Measurements from ENCODE around the gene KDM7A. TPM values are rescaled to one million over a fixed set of nuclear protein-coding genes. Genes with fewer than 3 reads are reported as not detected.

KDM7A gene
- total RNA-seq, 2 experiments from 2014 or later, result 43.3 to 46.5 TPM

- ATAC-seq (ENCODE audit: poor library complexity) (no peak), DNase-seq (no peak)
- TF ChIP-seq CTCF (IDR thresholded peaks at IDR 0.05), result no peak
- no peaks in the 10 kb centered on the region for H3K9me3 ChIP-seq (ENCODE audit: control insufficient read depth in 1 of 2, insufficient read depth in 1 of 2, low read length in 2 of 2)
- Mint-ChIP-seq H3K4me3 (peak overlapping the region; percentile 34), H3K27me3 (no peaks in the 10 kb centered on the region), H3K9me3 (no peaks in the 10 kb centered on the region), H3K4me1 (ENCODE audit: low read depth) (peaks cover 1% of the 10 kb centered on the region), H3K36me3 (ENCODE audit: low read depth) (no peaks in the 10 kb centered on the region), H3K27ac (no peak overlapping the region)
- H3K27me3 ChIP-seq (ENCODE audit: control insufficient read depth in 1 of 2, insufficient read depth in 2 of 2, low read length in 2 of 2), result no peaks in the 10 kb centered on the region
- no peak overlapping the region for H3K4me3 ChIP-seq (ENCODE audit: low read length)
- no peak overlapping the region for H3K27ac ChIP-seq (ENCODE audit: low read depth in 1 of 2, low read length in 2 of 2)
- intact Hi-C loops (cut with DNase I, micrococcal nuclease), result no loop called here
- CTCF ChIA-PET, result interaction anchor here (1.4 kb wide), 1 partner anchor 9 kb away, joined by 3 read pairs; no protein-coding TSS in a partner anchor
- H3K4me1 ChIP-seq (ENCODE audit: insufficient read depth, low read length), result no peaks in the 10 kb centered on the region
- POLR2A ChIA-PET, result no interaction called here
- H3K36me3 ChIP-seq (ENCODE audit: insufficient read depth, low read length), result no peaks in the 10 kb centered on the region
Observed at GRCh38 chr7:140078392-140078791, 98.4 kb downstream of the KDM7A start.

DNA sequence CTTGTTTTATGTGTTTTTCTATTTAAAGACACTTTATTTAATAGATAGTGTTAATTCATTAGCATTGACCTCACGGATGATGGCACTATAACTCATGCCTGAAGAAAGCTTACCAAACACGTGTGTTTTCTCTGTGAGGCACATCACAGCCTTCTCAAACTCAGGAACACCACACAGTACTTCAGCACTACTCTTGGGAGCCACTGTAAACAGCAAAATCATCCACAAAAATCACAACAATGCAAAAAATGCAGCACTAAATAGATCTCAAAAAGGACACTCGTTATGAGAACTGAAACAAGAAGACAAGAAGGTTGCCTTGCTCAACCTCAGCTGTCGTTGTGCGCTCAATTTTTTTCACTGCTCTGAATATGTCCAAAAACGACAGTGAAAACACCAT, 102.0 kb downstream of the KDM7A start:
- H3K4me3 Mint-ChIP-seq, result no peak overlapping the region
- H3K4me1 ChIP-seq (ENCODE audit: insufficient read depth, low read length), result peaks cover under 1% of the 10 kb centered on the region
- H3K27ac Mint-ChIP-seq, result no peak overlapping the region
- H3K36me3 Mint-ChIP-seq (ENCODE audit: low read depth), result no peaks in the 10 kb centered on the region
- TF ChIP-seq CTCF (IDR thresholded peaks at IDR 0.05), result no peak
- H3K36me3 ChIP-seq (ENCODE audit: insufficient read depth, low read length), result no peaks in the 10 kb centered on the region
- ATAC-seq (ENCODE audit: poor library complexity), result no peak
- intact Hi-C loops (cut with DNase I, micrococcal nuclease), result no loop called here
- H3K9me3 ChIP-seq (ENCODE audit: control insufficient read depth in 1 of 2, insufficient read depth in 1 of 2, low read length in 2 of 2), result no peaks in the 10 kb centered on the region
- H3K9me3 Mint-ChIP-seq, result no peaks in the 10 kb centered on the region
- no peak overlapping the region for H3K27ac ChIP-seq (ENCODE audit: low read depth in 1 of 2, low read length in 2 of 2)
- H3K4me1 Mint-ChIP-seq (ENCODE audit: low read depth), result peaks cover 1% of the 10 kb centered on the region
- peaks cover 7% of the 10 kb centered on the region for H3K27me3 Mint-ChIP-seq
- POLR2A ChIA-PET, result no interaction called here
- CTCF ChIA-PET, result no interaction called here
- H3K27me3 ChIP-seq (ENCODE audit: control insufficient read depth in 1 of 2, insufficient read depth in 2 of 2, low read length in 2 of 2), result no peaks in the 10 kb centered on the region
- H3K4me3 ChIP-seq (ENCODE audit: low read length), result no peak overlapping the region
- DNase-seq, result no peak

- POLR2A ChIA-PET, result interaction anchor here (0.9 to 1.1 kb wide), 2 partner anchors 13 to 107 kb away, joined by 4 read pairs; no protein-coding TSS in a partner anchor
- no peak overlapping the region for H3K4me3 Mint-ChIP-seq
Observed at GRCh38 chr7:140070546-140070945, 106.2 kb downstream of the KDM7A start.

More at GRCh38 chr7:140070546-140070945, 106.2 kb downstream of the KDM7A start:
- intact Hi-C loops (cut with DNase I, micrococcal nuclease), result no loop called here
- H3K4me3 ChIP-seq (ENCODE audit: low read length), result no peak overlapping the region
- peaks cover 13% of the 10 kb centered on the region for H3K36me3 Mint-ChIP-seq (ENCODE audit: low read depth)
- no peaks in the 10 kb centered on the region for H3K27me3 ChIP-seq (ENCODE audit: control insufficient read depth in 1 of 2, insufficient read depth in 2 of 2, low read length in 2 of 2)
- CTCF ChIA-PET, result no interaction called here
- H3K27ac Mint-ChIP-seq, result no peak overlapping the region
- ATAC-seq (ENCODE audit: poor library complexity), result no peak
- peaks cover 4 to 14% of the 10 kb centered on the region in 2 experiments for H3K9me3 ChIP-seq (ENCODE audit: control insufficient read depth in 1 of 2, insufficient read depth in 1 of 2, low read length in 2 of 2)
- peaks cover 7% of the 10 kb centered on the region for H3K27me3 Mint-ChIP-seq
- H3K27ac ChIP-seq (ENCODE audit: low read depth in 1 of 2, low read length in 2 of 2), result no peak overlapping the region
- no peak for TF ChIP-seq CTCF (IDR thresholded peaks at IDR 0.05)
- DNase-seq, result no peak
- H3K4me1 Mint-ChIP-seq (ENCODE audit: low read depth), result peaks cover 11% of the 10 kb centered on the region
- peaks cover 8% of the 10 kb centered on the region for H3K9me3 Mint-ChIP-seq
- H3K36me3 ChIP-seq (ENCODE audit: insufficient read depth, low read length), result no peaks in the 10 kb centered on the region
- H3K4me1 ChIP-seq (ENCODE audit: insufficient read depth, low read length), result peaks cover 5% of the 10 kb centered on the region
